Loucy (cell line): Measurements from ENCODE around the gene HPCAL4.

Experiments used
- EZH2phosphoT487 ChIP-seq: fragments of 200-600 bp; IDR thresholded peaks from 2 replicates; pipeline ENCODE4 v1.6.1; 2018; ENCODE audit warnings: antibody characterized with exemption, mild to moderate bottlenecking, moderate library complexity, borderline replicate concordance
- TF ChIP-seq, protein P1 (sequence below): fragments of 200-600 bp; sonication (generic); conservative IDR thresholded peaks from 2 replicates; pipeline ENCODE4 v1.5.1; 2014; ENCODE audit warnings: mild to moderate bottlenecking, antibody characterized with exemption, low read length

DNA sequence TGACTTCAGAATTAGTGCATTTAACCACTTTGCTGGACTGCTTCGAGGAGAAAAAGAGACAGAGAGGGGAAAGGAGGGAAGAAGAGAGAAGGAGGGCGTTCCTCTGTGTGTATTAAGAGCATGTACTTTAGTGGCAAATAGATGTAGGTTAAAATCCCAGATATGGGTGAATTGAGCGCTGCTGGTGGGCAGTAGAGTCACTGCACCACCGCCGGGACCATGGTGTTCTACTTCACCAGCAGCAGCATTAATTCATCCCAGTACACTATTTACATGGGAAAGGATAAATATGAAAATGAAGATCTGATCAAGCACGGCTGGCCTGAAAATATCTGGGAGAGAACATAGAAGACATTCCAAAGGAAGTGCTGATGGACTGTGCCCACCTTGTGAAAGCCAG, 26.6 kb upstream of the HPCAL4 start:
- TF ChIP-seq, protein P1, sequence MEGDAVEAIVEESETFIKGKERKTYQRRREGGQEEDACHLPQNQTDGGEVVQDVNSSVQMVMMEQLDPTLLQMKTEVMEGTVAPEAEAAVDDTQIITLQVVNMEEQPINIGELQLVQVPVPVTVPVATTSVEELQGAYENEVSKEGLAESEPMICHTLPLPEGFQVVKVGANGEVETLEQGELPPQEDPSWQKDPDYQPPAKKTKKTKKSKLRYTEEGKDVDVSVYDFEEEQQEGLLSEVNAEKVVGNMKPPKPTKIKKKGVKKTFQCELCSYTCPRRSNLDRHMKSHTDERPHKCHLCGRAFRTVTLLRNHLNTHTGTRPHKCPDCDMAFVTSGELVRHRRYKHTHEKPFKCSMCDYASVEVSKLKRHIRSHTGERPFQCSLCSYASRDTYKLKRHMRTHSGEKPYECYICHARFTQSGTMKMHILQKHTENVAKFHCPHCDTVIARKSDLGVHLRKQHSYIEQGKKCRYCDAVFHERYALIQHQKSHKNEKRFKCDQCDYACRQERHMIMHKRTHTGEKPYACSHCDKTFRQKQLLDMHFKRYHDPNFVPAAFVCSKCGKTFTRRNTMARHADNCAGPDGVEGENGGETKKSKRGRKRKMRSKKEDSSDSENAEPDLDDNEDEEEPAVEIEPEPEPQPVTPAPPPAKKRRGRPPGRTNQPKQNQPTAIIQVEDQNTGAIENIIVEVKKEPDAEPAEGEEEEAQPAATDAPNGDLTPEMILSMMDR, result no peak
- TF ChIP-seq EZH2phosphoT487, result no peak
